Measurements from ENCODE around the gene CRADD. TPM values are rescaled to one million over a fixed set of nuclear protein-coding genes. Genes with fewer than 3 reads are reported as not detected.
A peak's percentile ranks its signal among the peaks of the same experiment; 100 is the strongest.

CRADD gene
- total RNA-seq, 1 donor: 12.9 TPM

DNA sequence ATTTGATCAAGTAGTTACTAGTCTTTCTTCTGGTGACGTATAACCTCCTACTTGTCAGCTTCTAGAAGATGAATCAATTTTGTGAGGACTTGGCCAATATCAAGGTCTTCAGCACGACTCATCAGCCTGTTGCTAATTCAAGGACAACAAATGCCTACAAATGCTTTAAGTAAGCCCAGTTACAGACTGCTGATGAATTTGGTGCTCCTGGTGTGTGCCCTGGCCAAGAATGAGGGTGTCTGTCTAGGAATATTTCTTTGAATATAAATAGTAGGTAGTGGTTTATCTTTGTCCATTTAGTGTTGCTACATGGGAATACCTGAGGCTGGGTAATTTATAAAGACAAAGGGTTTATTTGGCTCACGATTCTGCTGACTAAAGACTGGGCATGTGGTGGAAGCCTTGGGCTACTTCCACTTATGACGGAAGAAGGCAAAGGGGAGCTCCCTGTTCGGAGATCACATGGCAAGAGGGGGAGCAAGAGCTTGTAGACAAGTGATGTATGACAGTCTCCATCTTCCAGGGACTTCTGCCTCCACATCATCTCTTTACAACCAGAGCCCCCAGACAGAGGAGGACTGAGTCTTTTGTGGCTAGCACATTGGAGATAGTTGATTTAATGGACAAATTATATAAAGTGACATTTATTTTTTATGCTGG is 180.2 kb downstream of the CRADD start:
- TF ChIP-seq, protein P1, sequence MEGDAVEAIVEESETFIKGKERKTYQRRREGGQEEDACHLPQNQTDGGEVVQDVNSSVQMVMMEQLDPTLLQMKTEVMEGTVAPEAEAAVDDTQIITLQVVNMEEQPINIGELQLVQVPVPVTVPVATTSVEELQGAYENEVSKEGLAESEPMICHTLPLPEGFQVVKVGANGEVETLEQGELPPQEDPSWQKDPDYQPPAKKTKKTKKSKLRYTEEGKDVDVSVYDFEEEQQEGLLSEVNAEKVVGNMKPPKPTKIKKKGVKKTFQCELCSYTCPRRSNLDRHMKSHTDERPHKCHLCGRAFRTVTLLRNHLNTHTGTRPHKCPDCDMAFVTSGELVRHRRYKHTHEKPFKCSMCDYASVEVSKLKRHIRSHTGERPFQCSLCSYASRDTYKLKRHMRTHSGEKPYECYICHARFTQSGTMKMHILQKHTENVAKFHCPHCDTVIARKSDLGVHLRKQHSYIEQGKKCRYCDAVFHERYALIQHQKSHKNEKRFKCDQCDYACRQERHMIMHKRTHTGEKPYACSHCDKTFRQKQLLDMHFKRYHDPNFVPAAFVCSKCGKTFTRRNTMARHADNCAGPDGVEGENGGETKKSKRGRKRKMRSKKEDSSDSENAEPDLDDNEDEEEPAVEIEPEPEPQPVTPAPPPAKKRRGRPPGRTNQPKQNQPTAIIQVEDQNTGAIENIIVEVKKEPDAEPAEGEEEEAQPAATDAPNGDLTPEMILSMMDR (IDR thresholded peaks at IDR 0.05; ENCODE audit: insufficient read depth, low read length): no peak
- peak; percentile 45 for DNase-seq (ENCODE audit: low read depth)
- no peak overlapping the region for H3K4me3 ChIP-seq (ENCODE audit: low read depth, low read length)

DNA sequence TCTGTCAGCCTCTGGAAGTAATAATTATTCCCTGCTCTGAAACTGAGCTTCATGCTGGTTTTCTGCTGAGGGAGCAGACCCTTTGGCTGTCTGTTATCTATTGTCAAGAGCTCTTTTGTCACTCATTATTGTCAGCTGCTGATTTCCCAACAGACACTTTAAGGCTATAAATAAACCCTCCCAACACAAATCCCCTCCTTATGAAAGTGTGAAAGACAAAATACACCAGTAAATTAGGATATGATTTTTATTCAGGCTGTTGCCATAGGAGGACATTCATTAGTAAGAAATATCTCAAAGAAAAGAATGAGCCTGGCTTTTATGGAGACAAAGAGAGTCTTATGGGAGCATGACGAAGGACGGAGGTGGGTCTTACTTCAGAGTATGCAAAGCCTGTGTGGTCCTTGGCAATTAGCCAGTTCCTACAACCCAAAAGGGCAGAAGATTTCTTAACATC is 180.8 kb downstream of the CRADD start:
- TF ChIP-seq, protein P1 (IDR thresholded peaks at IDR 0.05; ENCODE audit: insufficient read depth, low read length): no peak
- no peak overlapping the region for H3K4me3 ChIP-seq (ENCODE audit: low read depth, low read length)
- DNase-seq (ENCODE audit: low read depth): no peak

DNA sequence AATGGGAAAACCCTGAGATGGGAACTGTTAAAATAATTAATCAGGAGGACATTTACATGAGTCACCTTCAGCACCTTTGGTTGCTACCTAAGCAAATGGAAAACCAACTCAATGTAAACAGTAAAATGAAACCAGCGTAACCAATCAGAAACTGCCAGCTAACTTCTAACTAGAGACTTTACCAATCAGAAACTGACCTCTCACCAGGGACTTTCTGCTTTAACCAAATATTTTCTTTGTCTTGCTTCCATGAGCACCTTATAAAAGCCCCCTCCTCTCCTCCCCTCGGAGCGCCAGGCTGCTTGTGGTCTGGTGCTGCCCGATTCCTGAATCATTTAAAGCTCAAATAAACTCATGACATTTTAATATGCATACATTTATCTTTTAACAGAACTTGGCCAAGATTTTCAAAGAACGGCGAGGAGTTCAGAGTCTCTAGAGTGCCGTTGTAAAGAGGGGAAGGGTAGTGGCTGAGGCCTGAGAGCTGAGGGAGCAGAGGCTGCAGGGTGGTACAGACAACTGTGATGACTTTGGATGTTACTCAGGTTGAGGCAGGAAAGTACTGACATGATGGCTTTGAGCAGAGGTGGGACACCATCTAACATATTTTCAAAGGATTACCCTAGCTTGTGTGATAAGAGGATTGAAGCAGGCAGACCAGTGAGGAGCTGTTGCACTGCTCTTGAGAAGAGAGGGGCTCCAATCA is 183.6 kb downstream of the CRADD start:
- no peak overlapping the region for H3K4me3 ChIP-seq (ENCODE audit: low read depth, low read length)
- TF ChIP-seq, protein P1 (IDR thresholded peaks at IDR 0.05; ENCODE audit: insufficient read depth, low read length): no peak
- DNase-seq (ENCODE audit: low read depth): no peak

DNA sequence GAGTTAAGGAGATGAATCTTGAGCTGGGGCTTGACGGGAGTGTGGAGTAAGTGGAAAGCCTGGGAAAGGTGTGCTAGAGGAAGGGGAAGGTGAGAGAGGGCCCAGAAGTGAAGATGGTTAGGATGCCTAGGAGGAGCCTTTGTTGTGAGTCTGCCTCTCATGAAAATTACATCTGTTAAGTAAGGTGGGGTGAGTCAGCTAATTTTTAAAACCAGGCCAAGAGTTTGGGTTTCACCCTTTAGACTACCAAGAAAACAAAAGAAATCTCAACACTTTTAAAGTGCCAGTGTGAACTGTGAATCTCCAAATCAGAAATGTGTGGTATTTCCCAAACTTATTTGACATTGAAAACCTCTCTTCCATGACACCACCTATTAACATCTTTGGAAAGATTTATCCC is 185.2 kb downstream of the CRADD start:
- no peak overlapping the region for H3K4me3 ChIP-seq (ENCODE audit: low read depth, low read length)
- TF ChIP-seq, protein P1 (IDR thresholded peaks at IDR 0.05; ENCODE audit: insufficient read depth, low read length): no peak
- DNase-seq (ENCODE audit: low read depth): peak; percentile 45

DNA sequence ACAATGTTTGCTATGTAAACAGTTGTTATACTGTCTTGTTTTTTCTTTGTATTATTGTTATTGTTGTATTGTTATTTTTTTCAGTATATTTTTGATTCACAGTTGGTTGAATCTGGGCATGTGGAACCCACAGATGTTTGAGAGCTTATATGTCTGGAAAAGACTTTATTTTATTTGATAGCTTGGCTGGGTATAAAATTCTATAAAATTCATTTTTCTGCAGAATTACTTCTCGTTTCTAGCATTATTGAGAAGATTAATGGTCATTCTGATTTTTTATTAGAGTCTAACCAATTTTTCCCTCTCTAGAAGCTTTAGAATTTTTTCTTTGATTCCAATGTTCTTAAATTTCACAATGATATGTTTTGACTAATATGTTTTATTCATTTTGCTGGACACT is 188.6 kb downstream of the CRADD start:
- TF ChIP-seq, protein P1 (IDR thresholded peaks at IDR 0.05; ENCODE audit: insufficient read depth, low read length): no peak
- no peak for DNase-seq (ENCODE audit: low read depth)
- H3K4me3 ChIP-seq (ENCODE audit: low read depth, low read length): no peak overlapping the region

DNA sequence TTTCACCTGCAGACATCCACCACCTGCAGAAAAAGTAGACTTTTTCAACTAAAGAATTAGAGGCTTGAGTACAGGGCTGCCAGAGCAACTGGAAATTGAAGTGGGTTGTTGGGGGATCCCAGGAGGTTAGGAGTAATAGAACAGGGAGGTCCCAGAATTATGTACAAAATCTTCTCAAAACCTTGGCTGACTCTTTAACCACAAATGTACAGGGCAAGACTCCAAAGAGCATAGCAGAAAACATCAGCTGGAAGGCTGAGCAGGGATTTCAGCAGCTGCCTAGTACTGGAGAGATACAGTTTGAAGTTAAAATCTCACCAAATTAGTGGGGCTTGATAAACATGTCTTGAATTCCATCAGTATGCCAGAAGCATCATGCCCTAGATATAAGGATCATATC is 191.6 kb downstream of the CRADD start:
- peak; percentile 87 for DNase-seq (ENCODE audit: low read depth)
- TF ChIP-seq, protein P1 (IDR thresholded peaks at IDR 0.05; ENCODE audit: insufficient read depth, low read length): no peak
- no peak overlapping the region for H3K4me3 ChIP-seq (ENCODE audit: low read depth, low read length)

All from fibroblast of the aortic adventitia (primary cell).